ENCODE data around the gene CATSPER4. TPM values are rescaled to one million over a fixed set of nuclear protein-coding genes. Genes with fewer than 3 reads are reported as not detected.

The CATSPER4 gene
- total and polyA plus RNA-seq, 2 of the 8 experiments (the other 6 are each of a cell fraction or from before 2014, with no cell fraction given), result 0.65 to 0.83 TPM

- no peaks in the 10 kb centered on the region for H4K20me1 ChIP-seq (replicated peaks in 1 of 2; ENCODE audit: control insufficient read depth in 1 of 2, insufficient read depth in 2 of 2, low read length in 2 of 2)
- no peaks in the 10 kb centered on the region; the same call in 1 of the 2 replicates for H3K23me2 ChIP-seq (ENCODE audit: low read depth, low read length)
- ChIA-PET POLR2A (ENCODE audit: partially characterized antibody) (interaction anchor here (2.4 kb wide), 1 partner anchor 8 kb away, joined by 9 read pairs; the partner anchor contains the start of gene CATSPER4), CTCF (ENCODE audit: partially characterized antibody) (interaction anchor here (1.1 to 1.6 kb wide), 2 partner anchors 11 to 37 kb away, joined by 5 to 6 read pairs; partner anchors contain the start of gene CEP85)
- H2BK20ac ChIP-seq (ENCODE audit: low read length), result no peak overlapping the region
- H4K91ac ChIP-seq (replicated peaks; ENCODE audit: insufficient read length, low read length), result peak overlapping the region; percentile 49
- H3K79me2 ChIP-seq (ENCODE audit: control insufficient read depth in 1 of 2, insufficient read depth in 2 of 2, low read length in 2 of 2), result no peaks in the 10 kb centered on the region
- no peak overlapping the region for H3K56ac ChIP-seq (replicated peaks; ENCODE audit: insufficient read length, low read depth, low read length)
- H3K18ac ChIP-seq (ENCODE audit: extremely low read depth, low read length), result no peak overlapping the region
- peaks cover 0 to 12% (median 5%) of the 10 kb centered on the region in 4 experiments; a peak in 5 of 7 replicates for H3K4me1 ChIP-seq (replicated peaks in 1 of 4; ENCODE audit: control insufficient read depth in 3 of 4, insufficient read depth in 4 of 4, low read length in 3 of 4)
- H3K14ac ChIP-seq (ENCODE audit: insufficient read length), result no peak overlapping the region
- no peak overlapping the region for H3K9ac ChIP-seq (replicated peaks in 1 of 4; ENCODE audit: extremely low read depth in 1 of 4, low read depth in 3 of 4, low read length in 3 of 4)
- no peak for FAIRE-seq
- H2BK15ac ChIP-seq (ENCODE audit: low read length), result no peak overlapping the region
- H2BK12ac ChIP-seq (ENCODE audit: low read depth, low read length), result no peak overlapping the region
- H4K8ac ChIP-seq (ENCODE audit: extremely low read depth, insufficient read depth, low read length), result no peak overlapping the region
- no peak overlapping the region for H2BK120ac ChIP-seq (replicated peaks; ENCODE audit: low read depth, low read length)
- no peak overlapping the region for H2BK5ac ChIP-seq (ENCODE audit: low read depth, low read length)
- H3K27ac ChIP-seq (ENCODE audit: low read depth, low read length), result no peak overlapping the region
- WGBS, 2 experiments (ENCODE audit: extremely low coverage in 1 of 2, insufficient coverage in 1 of 2, insufficient read length in 1 of 2, insufficient replicate concordance in 2 of 2, low coverage in 1 of 2, low lambda C conversion rate in 2 of 2, missing lambda C conversion rate in 1 of 2), result 80% methylated on average over 3 of the region's 3 CpGs; no CpG with 5 or more reads in 1 of the 2 experiments
- no peaks in the 10 kb centered on the region for H3K79me1 ChIP-seq (ENCODE audit: low read depth, low read length)
- H3K4ac ChIP-seq (replicated peaks; ENCODE audit: insufficient read length, low read depth, low read length), result no peak overlapping the region
- H4K5ac ChIP-seq (ENCODE audit: insufficient read length, low read depth, low read length), result no peak overlapping the region
- H3K36me3 ChIP-seq (ENCODE audit: control insufficient read depth in 2 of 4, insufficient read depth in 4 of 4, low read length in 3 of 4), result no peaks in the 10 kb centered on the region
- no peak for DNase-seq (ENCODE audit: low read depth in 1 of 2, low spot score in 2 of 2)
- no peaks in the 10 kb centered on the region for H3K9me3 ChIP-seq (ENCODE audit: insufficient read depth in 2 of 2, low read depth in 1 of 2, low read length in 1 of 2)
- no peak overlapping the region for H3K4me3 ChIP-seq (ENCODE audit: extremely low read depth in 1 of 4, insufficient read depth in 2 of 4, low read depth in 3 of 4, low read length in 4 of 4)
- no peak overlapping the region for H3K23ac ChIP-seq (ENCODE audit: insufficient read length)
- H3K27me3 ChIP-seq (replicated peaks in 1 of 4; ENCODE audit: control insufficient read depth in 3 of 4, extremely low read depth in 1 of 4, insufficient read depth in 3 of 4, low read length in 3 of 4), result no peaks in the 10 kb centered on the region
- H3K4me2 ChIP-seq (ENCODE audit: insufficient read depth in 1 of 2, low read depth in 2 of 2, low read length in 2 of 2), result no peak overlapping the region
- H2AK5ac ChIP-seq (ENCODE audit: low read depth, low read length), result no peak overlapping the region
- no peak overlapping the region for H2AFZ ChIP-seq (ENCODE audit: low read length)
- TF ChIP-seq KDM5A (IDR thresholded peaks at IDR 0.05; ENCODE audit: low read length) (no peak), CTCF (IDR thresholded peaks at IDR 0.05; ENCODE audit: control extremely low read depth in 1 of 3, insufficient read depth in 1 of 3, low read depth in 1 of 3, low read length in 3 of 3) (no peak), RAD21 (IDR thresholded peaks at IDR 0.05 in 1 of 2, conservative IDR thresholded peaks at IDR 0.05 in 1 of 2; ENCODE audit: low read depth in 2 of 2, low read length in 2 of 2) (no peak), PHF8 (conservative IDR thresholded peaks at IDR 0.05; ENCODE audit: low read depth, low read length) (no peak), ATF3 (IDR thresholded peaks at IDR 0.05; ENCODE audit: insufficient read depth, low read depth, low read length) (no peak), CREB1 (IDR thresholded peaks at IDR 0.05) (no peak), POU5F1 (IDR thresholded peaks at IDR 0.05; ENCODE audit: low read depth, low read length) (no peak), SIX5 (IDR thresholded peaks at IDR 0.05; ENCODE audit: low read depth, low read length) (no peak), ASH2L (IDR thresholded peaks at IDR 0.05; ENCODE audit: low read length) (no peak), GABPA (IDR thresholded peaks at IDR 0.05; ENCODE audit: borderline replicate concordance, insufficient read depth, low read length) (no peak), KDM4A (IDR thresholded peaks at IDR 0.05; ENCODE audit: low read depth, low read length, severe bottlenecking) (no peak)
These were observed 6.9 kb downstream of the CATSPER4 start for GRCh38 chr1:26197301-26197700.

Measured in H1 (cell line).